Esophagus squamous epithelium (tissue), 4 donors: ENCODE results near the gene ANKHD1.

Source experiments
- POLR2A ChIP-seq, 4 donors: fragments of 450-650 bp; IDR thresholded peaks; one replicate each; pipeline ENCODE4 v1.6.1; 2017; ENCODE audit warnings: antibody characterized with exemption in 4 of 4, mild to moderate bottlenecking in 4 of 4, moderate library complexity in 3 of 4
- TF ChIP-seq, protein P1 (sequence below), 6 experiments: fragments of 450-650 bp in 4 of 6; fragments of 200-600 bp in 2 of 6; sonication (generic) in 2 of 6; IDR thresholded peaks; one replicate each; pipeline ENCODE4 v1.5.1; 2016 to 2019; ENCODE audit warnings: antibody characterized with exemption in 6 of 6, mild to moderate bottlenecking in 4 of 6, moderate library complexity in 4 of 6

DNA sequence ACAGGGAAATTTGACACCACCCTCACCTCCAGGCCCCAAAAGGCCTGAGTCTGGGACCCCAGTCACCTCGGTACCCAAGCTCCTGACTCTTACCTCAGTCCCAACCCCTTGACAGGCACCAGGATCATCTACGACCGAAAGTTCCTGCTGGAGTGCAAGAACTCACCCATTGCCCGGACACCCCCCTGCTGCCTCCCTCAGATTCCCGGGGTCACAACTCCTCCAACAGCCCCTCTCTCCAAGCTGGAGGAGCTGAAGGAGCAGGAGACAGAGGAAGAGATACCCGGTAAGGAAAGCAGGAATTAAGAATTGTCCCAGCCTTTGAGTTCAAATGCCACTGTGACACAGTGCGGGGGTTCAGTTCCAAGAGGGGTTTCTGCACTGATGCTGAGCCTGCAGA is 147.2 kb downstream of the ANKHD1 start:
- no peak for TF ChIP-seq POLR2A (IDR thresholded peaks at IDR 0.05)
- TF ChIP-seq, protein P1, sequence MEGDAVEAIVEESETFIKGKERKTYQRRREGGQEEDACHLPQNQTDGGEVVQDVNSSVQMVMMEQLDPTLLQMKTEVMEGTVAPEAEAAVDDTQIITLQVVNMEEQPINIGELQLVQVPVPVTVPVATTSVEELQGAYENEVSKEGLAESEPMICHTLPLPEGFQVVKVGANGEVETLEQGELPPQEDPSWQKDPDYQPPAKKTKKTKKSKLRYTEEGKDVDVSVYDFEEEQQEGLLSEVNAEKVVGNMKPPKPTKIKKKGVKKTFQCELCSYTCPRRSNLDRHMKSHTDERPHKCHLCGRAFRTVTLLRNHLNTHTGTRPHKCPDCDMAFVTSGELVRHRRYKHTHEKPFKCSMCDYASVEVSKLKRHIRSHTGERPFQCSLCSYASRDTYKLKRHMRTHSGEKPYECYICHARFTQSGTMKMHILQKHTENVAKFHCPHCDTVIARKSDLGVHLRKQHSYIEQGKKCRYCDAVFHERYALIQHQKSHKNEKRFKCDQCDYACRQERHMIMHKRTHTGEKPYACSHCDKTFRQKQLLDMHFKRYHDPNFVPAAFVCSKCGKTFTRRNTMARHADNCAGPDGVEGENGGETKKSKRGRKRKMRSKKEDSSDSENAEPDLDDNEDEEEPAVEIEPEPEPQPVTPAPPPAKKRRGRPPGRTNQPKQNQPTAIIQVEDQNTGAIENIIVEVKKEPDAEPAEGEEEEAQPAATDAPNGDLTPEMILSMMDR (IDR thresholded peaks at IDR 0.05): no peak
